BE2C (cell line): ENCODE measurements around the gene SPINK4.

ENCODE experiments used
- DNase-seq: peaks from one replicate; pipeline ENCODE4 v3.0.0-alpha.2; 2020
- H3K27me3 ChIP-seq: fragments of 250-450 bp; sonication (Bioruptor Pico); 2 replicates; pipeline ENCODE4 v1.5.1; 2020; ENCODE audit warnings: mild to moderate bottlenecking
- H3K36me3 ChIP-seq: fragments of 250-450 bp; sonication (Bioruptor Pico); 2 replicates; pipeline ENCODE4 v1.5.1; 2020; ENCODE audit warnings: mild to moderate bottlenecking
- H3K4me1 ChIP-seq: fragments of 250-450 bp; sonication (Bioruptor Pico); 2 replicates; pipeline ENCODE4 v1.5.1; 2020
- H3K4me3 ChIP-seq: 2 replicates; pipeline ENCODE4 v1.5.1; 2011; ENCODE audit warnings: low read depth, low read length
- H3K9me3 ChIP-seq: fragments of 250-450 bp; sonication (Bioruptor Pico); 2 replicates; pipeline ENCODE4 v1.5.1; 2020
- TF ChIP-seq, protein P1 (sequence below): IDR thresholded peaks from 2 replicates; pipeline ENCODE4 v1.5.1; 2012; ENCODE audit warnings: mild to moderate bottlenecking, low read depth, low read length

The SPINK4 gene

DNA sequence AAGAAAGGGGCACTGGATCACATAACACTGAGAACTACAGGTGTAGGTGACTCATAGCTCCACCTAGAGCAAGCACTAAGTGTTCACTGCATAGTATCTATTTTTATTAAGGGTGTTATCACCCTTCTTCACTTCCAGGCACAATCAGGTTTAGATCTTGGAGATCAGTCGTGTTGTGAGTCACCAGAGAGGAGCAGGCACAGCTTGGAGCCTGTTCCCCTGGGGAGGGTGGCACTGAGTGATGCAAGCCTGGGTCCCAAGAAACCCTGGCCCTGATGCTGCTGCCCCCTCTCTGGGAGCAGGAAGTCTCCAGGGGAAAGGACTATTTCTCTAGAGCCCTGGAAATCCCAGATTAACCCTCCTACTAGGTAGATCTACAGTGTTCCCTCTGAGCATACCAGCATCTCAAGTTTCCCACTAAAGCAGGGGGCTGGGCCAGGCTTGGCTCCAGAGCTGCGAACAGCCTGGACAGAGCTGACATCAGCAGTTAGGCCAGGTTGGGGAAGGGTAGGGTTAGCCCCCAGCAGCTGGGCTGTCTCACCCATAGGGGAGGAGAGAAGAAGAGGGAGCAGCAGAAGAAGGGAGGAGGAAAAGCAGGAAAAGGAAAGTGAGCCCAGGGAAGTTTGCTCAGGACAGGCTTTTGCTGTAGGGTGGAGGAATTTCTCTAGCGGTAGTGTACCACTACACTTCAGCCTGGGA is 28.1 kb upstream of the SPINK4 start:
- Histone ChIP-seq H3K4me1 (no peaks in the 10 kb centered on the region), H3K4me3 (no peak overlapping the region), H3K27me3 (no peaks in the 10 kb centered on the region), H3K36me3 (no peaks in the 10 kb centered on the region), H3K9me3 (no peaks in the 10 kb centered on the region)
- peak; percentile 44 for DNase-seq
- TF ChIP-seq, protein P1, sequence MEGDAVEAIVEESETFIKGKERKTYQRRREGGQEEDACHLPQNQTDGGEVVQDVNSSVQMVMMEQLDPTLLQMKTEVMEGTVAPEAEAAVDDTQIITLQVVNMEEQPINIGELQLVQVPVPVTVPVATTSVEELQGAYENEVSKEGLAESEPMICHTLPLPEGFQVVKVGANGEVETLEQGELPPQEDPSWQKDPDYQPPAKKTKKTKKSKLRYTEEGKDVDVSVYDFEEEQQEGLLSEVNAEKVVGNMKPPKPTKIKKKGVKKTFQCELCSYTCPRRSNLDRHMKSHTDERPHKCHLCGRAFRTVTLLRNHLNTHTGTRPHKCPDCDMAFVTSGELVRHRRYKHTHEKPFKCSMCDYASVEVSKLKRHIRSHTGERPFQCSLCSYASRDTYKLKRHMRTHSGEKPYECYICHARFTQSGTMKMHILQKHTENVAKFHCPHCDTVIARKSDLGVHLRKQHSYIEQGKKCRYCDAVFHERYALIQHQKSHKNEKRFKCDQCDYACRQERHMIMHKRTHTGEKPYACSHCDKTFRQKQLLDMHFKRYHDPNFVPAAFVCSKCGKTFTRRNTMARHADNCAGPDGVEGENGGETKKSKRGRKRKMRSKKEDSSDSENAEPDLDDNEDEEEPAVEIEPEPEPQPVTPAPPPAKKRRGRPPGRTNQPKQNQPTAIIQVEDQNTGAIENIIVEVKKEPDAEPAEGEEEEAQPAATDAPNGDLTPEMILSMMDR = no peak

DNA sequence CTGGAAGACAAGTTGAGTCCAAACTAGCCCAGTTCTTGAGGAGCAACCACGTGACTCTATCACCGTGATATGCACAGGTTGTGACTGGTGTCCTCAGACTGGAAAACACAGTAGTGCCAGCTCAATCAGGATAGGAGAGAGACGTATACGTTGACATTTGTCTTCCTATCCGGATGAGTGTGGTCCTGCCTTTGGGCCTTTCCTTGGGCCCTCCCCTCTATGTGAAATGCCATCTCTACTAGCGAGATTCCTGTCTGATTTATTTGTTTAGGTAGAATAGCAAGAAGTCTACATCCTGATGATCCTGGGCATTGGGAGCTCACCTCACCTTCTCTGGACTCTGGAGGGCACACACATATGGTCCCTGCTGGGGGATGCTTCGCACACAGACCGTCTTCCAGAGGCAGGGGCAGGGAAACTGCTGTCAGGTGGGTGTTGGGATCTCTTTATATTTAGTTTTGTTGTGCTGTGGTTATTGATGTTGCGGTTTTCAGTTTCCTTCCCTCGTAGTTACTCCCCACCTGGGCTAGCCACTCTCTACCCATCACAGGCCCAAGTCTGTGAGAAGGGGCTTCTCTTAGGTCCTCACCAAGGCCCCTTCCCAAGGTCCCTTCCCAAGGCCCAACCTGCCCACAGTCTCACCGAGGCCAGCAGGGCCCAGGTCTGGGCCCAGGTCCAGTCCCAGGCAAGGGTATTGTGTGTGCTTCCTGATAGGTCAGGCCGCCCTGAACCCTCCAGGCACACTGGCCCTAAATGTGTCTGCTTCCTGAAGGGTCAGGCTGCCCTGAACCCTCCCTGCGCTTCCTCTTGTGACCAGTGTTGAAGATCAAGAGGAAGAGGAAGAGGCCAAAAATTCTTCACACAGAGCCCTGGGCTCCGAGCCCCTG is 19.0 kb upstream of the SPINK4 start:
- H3K4me1 ChIP-seq = no peaks in the 10 kb centered on the region; the same call in 1 of the 2 replicates
- no peaks in the 10 kb centered on the region for H3K27me3 ChIP-seq
- no peaks in the 10 kb centered on the region for H3K9me3 ChIP-seq
- no peak overlapping the region for H3K4me3 ChIP-seq
- TF ChIP-seq, protein P1 = no peak
- H3K36me3 ChIP-seq = no peaks in the 10 kb centered on the region
- no peak for DNase-seq

DNA sequence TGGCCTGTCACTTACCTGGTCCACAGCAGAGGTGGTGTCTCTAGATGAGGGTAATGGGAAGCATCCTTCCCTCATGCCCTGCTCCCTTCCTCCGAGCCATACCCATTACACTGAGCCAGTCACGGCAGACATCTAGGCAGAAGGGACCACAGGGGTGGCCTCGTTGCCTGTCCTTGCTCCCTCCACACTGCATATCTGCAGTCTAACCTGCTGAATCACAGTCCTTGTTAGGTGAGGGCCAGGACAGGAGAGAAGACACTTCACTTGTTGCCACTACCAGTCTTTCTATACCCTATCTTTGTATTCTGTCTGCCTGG is 18.4 kb upstream of the SPINK4 start:
- Histone ChIP-seq H3K9me3 (no peaks in the 10 kb centered on the region), H3K4me1 (no peaks in the 10 kb centered on the region; the same call in 1 of the 2 replicates), H3K36me3 (no peaks in the 10 kb centered on the region), H3K27me3 (no peaks in the 10 kb centered on the region), H3K4me3 (no peak overlapping the region)
- TF ChIP-seq, protein P1 = no peak
- DNase-seq = no peak

DNA sequence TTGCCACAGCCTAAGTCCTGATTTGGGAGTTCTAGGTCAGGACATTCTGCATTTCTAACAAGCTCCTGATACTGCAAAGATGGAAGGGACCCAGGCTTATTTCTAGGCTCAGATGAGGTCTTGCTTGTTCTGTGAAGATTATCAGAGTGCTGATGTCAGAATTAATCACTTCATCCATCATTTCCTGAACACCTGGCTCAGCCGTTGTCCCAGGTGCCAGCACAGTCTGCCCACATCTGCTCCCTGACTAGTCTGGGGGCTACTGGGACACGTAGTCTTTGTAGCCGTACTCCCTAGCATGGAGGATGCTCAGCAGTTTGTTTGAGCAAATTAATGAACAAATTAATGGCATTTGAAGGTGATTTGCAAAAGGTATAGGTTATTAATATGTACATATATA is 17.9 kb upstream of the SPINK4 start:
- H3K9me3 ChIP-seq = no peaks in the 10 kb centered on the region
- no peak for DNase-seq
- no peaks in the 10 kb centered on the region for H3K27me3 ChIP-seq
- no peak overlapping the region for H3K4me3 ChIP-seq
- TF ChIP-seq, protein P1 = no peak
- H3K36me3 ChIP-seq = no peaks in the 10 kb centered on the region
- no peaks in the 10 kb centered on the region; the same call in 1 of the 2 replicates for H3K4me1 ChIP-seq

DNA sequence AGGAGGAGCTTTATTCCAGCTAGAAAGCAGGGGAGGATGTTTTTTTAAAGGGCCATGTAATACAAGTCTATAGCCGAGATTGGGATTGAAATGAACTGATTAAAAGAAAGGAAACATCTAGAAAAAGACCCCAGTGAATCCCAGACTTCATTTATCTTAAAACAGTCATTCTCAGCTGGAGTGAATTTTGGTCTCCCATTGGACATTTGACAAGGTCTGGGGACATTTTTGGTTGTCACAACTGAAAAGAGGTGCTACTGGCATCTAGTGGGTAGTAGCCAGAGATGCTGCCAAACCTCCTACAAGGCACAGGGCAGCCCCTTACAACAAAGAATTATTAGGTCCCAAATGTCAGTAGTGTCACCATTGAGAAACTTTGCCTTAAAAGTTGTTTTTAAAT is 16.3 kb upstream of the SPINK4 start:
- Histone ChIP-seq H3K27me3 (no peaks in the 10 kb centered on the region), H3K9me3 (no peaks in the 10 kb centered on the region), H3K36me3 (no peaks in the 10 kb centered on the region), H3K4me3 (no peak overlapping the region), H3K4me1 (no peaks in the 10 kb centered on the region; the same call in 1 of the 2 replicates)
- TF ChIP-seq, protein P1 = peak; percentile 19; the same call in 1 of the 2 replicates
- no peak for DNase-seq
